GM15510 (cell line): ENCODE results near the gene CDY1B.
"Not testable (repeated sequence)": the region's sequence is repeated elsewhere in the genome, so short reads cannot be mapped to it uniquely, and the experiment has no call there.

Experiments
- POLR2A ChIP-seq: IDR thresholded peaks from 3 replicates; pipeline ENCODE4 v1.6.1; 2011; ENCODE audit warnings: borderline replicate concordance; ENCODE audit not compliant: insufficient read length; ENCODE audit errors: extremely low read depth

CDY1B gene, protein sequence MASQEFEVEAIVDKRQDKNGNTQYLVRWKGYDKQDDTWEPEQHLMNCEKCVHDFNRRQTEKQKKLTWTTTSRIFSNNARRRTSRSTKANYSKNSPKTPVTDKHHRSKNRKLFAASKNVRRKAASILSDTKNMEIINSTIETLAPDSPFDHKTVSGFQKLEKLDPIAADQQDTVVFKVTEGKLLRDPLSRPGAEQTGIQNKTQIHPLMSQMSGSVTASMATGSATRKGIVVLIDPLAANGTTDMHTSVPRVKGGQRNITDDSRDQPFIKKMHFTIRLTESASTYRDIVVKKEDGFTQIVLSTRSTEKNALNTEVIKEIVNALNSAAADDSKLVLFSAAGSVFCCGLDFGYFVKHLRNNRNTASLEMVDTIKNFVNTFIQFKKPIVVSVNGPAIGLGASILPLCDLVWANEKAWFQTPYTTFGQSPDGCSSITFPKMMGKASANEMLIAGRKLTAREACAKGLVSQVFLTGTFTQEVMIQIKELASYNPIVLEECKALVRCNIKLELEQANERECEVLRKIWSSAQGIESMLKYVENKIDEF

DNA sequence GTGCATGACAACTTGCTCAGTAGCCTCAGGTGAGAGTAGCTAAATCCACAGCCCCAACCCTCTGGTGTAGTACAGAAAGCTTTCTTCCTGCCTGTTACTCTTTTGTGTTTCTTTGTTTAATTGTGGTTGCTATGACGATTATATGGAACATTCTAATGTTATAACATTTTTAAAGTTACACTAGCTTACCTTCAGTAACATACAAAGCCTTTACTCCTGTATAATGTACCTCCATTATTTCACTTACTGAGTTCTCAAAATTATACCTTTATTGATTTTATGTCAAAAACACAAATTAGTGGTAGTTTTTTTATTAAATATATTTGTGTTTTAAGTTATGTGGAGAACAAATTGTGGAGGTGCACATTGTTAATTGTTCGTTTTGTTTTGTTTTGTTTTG is at the start of gene CDY1B:
TSS of gene CDY1B (minus strand) at position 101 of the 400 bp plus-strand sequence. CDS start 331 bp downstream, outside the sequence.
- TF ChIP-seq POLR2A: not testable (repeated sequence)
